Posterior cingulate gyrus (tissue), 11 donors: ENCODE results near the gene ARGLU1.

Experiments
- DNase-seq, 10 donors: peaks; one replicate each; pipeline versions ENCODE4 v3.0.0 to v3.0.0-alpha.2; 2020 to 2021; ENCODE audit warnings: mixed read lengths in 3 of 10
- intact Hi-C: fragments of 100-400 bp; cut with DNase I; formaldehyde crosslinking; loops from one replicate; pipeline ENCODE4 v1.15.1; 2023

Gene ARGLU1

DNA sequence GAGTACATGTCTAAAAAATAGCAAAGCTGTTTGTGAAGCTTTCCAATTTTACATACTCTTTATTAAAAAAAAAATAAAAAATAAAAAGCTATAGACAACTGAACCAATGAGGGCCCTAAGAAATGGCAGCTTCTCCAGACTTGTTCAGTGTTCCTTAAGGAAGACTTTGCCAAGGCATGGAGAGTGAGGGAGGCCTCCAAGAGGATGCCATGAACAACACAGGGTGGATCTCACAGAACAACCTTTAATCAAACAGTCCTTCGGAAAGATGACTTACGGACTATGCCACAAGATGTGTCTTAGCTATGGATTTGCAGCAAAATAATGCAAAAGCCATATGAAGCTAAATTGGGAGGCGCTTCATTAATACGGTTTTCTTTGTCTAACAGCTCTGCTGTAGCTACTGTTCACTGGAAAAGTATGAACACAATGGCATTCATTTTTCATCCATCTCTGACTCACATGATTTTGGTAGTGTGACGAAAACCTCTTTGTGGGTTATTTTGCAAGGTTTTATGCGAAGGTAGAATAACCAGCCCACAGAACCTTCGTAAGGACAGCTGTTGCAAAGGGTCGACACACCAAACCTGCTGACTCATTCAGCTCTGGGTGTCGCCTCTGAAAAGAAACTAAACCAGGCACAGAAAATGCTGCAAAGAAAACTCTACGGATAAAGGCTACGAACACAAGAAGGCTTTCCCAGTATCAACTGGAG is 60.2 kb downstream of the ARGLU1 start:
- intact Hi-C loops = loop anchor here (10.0 kb wide), 1 partner anchor 93 kb away; no protein-coding TSS in a partner anchor
- DNase-seq = no peak

DNA sequence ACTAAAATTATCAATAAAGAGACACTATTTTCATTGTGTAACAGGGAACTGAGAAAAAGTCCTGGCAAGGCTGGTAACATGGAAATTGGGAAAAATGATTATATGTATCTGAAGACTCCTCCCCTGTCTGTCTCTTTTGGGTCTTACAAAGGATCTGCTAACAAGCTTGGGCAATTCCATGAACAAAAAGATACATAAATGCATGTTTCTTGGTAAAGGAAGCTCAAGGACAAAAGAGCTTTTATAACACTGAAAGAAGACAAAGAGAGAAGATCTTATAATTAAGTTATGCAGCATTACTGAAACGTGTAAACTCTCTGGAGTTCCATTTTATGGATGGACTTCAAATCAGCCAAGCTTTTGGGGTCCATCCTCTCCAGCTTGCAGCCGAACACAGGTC is 61.7 kb downstream of the ARGLU1 start:
- intact Hi-C loops = loop anchor here (10.0 kb wide), 1 partner anchor 91 kb away; no protein-coding TSS in a partner anchor
- no peak for DNase-seq

DNA sequence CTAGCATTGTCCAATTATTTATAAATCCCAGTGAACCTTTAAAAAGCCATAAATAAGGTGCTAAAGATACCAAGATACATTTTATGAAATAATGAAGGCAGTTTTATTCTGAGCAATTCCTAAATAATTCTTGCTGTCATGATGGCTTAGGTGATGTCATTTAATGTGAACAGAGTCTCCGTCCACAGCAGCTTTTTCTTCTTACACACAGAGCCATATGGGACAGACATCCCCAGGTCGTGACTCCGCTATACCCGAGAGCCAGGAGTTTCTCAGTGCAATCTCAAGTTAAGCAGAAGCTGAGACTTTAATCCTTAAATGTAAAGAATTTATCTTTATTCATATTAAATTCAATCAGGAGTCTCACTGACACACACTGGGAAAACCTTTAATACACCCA is 62.2 kb downstream of the ARGLU1 start:
- no peak for DNase-seq
- intact Hi-C loops = loop anchor here (10.0 kb wide), 1 partner anchor 91 kb away; no protein-coding TSS in a partner anchor

DNA sequence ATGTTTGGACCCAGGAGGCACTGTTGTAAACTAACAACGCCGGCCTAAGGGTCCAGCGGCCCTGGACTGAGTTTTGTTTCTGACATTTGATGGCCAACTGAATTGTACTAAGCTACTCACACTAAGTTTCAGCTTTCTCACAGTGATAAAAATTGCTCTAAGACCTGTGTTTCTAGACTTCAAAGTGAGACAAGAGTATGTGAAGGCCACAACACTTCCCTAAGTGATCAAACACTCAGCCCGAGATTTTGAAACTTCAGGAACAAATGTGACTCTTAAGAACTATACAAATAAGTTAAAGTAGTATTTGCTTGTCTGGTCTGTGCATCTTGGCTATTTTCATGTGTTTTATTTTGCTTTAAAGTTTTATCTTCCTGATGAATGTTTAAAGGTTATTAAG is 62.6 kb downstream of the ARGLU1 start:
- no peak for DNase-seq
- intact Hi-C loops = loop anchor here (10.0 kb wide), 1 partner anchor 90 kb away; no protein-coding TSS in a partner anchor

DNA sequence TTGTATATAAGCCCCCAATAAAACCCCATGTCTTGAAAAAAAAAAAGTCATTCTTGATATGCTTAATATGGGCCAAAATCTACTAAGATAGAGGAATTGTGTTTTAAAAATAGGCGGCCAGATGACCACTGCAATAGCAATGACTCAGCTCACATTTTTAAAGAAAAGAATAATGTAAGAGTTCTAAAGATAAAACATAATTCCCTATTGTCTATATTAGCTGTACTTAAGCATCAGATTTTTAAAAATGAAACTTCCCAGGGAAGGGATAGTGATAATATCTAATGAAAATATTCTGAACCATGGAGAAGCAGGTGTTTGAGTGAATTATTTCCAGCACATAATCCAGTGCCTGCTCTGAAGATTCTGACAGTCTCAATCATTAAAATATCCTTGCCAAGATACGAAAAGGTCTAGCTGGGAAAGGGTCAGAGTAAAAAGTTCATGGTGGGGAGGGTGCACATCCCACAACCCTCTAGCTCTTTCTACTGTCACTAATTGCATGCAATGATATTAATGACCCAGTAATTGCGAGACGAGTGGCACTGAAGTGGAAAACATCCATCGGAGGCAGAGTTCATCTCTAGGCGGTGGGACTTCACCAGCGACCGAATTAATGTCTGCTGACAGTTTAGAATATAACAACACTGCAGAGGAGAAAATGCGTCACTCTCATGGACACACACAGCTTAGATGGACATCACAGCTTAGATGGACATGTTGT is 64.0 kb downstream of the ARGLU1 start:
- DNase-seq = no peak
- intact Hi-C loops = loop anchor here (10.0 kb wide), 1 partner anchor 89 kb away; no protein-coding TSS in a partner anchor

DNA sequence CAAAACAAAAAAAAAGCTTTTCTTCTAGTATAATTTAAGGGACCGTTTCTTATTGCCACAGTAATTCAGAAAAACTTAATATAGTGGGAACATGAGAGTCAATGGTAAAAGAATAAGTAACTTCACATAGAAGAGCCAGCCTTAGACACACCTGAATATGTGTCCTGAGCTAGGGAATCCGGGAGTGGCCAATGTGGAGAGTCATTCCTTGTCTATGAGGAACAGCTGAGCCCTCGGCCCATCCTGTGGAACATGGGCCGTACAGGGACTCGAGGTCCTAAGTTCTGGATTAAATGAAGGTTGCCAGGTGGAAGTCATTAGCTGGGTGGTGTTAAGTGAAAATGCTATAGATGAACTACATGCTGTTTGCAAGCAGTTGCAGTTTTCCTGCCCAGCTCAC is 64.7 kb downstream of the ARGLU1 start:
- DNase-seq = no peak
- intact Hi-C loops = loop anchor here (10.0 kb wide), 1 partner anchor 88 kb away; no protein-coding TSS in a partner anchor

DNA sequence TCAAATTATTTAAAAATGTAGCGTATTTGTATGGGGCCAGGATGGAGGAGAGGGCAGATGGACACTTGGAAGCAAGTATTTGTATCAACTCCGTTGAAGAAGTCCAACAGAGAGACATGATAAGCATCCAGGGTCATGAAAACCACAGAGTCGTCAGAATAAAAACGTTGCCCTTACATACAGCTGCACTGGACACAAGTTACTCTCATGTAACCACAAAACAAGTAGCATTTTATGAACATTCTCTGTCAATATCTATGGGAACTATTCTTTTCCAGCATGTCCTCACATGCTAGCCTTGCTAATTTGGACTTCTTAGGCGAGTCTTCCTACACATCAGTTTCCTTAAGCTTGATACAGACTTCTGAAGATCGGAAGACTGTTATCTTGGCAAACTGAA is 67.5 kb downstream of the ARGLU1 start:
- DNase-seq = no peak
- intact Hi-C loops = loop anchor here (10.0 kb wide), 1 partner anchor 86 kb away; no protein-coding TSS in a partner anchor

DNA sequence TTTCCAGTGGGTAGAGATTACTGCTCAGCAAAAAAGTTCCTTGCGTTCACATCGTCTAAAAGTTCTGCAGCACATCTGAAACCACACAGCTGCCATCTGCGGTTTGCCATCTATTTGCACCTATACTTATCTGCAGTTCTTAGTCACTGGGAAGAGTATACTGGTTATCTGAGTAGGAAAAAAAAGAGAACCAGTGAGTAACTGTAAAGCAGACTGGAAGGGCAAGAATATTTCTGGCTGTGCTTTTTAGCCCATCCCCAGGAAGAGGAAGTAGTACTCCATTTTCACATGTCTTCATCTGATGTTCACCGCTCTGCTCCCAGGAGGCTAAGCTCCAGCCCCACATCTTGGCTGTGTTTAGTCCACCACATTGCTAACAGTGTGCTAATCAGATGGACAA is 68.0 kb downstream of the ARGLU1 start:
- intact Hi-C loops = loop anchor here (10.0 kb wide), 2 partner anchors 85 to 145 kb away; no protein-coding TSS in a partner anchor
- DNase-seq = no peak

DNA sequence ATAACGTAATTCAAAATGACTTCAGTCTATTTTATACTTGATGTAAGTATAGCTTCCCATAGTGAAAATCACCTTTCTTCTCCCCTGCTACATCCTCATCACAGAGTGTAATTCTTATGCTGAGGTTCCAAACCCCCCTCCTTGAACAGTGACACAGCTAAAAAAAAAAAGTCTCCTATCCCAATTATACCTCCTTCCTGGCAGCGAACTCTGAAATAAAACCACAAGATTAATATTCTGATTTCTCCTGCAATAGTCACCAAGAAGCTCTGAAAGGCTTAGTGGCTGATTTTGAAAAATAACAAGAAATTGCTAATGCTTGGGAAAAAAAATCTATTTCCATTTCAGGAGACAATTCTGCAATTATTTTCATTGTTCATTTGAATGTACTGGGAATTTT is 68.8 kb downstream of the ARGLU1 start:
- intact Hi-C loops = loop anchor here (10.0 kb wide), 1 partner anchor 144 kb away; no protein-coding TSS in a partner anchor
- no peak for DNase-seq

DNA sequence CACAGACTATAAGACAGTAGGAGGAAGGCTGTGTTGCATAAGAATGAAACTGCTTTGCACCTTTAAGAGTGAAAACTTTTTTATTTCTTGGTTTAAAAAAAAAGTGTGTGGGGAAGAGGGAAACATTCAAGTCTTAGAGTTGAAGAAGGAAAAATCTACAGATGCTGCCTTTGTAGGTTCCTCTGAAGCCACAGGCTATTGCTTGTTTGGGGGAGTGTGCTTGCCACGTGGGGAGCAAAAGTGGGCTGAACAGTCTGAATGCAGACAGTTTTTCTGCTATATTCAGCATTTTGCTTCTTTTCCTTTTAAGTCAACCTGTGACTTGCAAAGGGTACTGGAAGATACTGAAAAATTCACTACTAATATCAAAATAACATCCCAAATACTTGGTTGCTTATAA is 69.4 kb downstream of the ARGLU1 start:
- intact Hi-C loops = loop anchor here (10.0 kb wide), 1 partner anchor 144 kb away; no protein-coding TSS in a partner anchor
- peak in 1 of 10 donors; percentile 85 for DNase-seq

DNA sequence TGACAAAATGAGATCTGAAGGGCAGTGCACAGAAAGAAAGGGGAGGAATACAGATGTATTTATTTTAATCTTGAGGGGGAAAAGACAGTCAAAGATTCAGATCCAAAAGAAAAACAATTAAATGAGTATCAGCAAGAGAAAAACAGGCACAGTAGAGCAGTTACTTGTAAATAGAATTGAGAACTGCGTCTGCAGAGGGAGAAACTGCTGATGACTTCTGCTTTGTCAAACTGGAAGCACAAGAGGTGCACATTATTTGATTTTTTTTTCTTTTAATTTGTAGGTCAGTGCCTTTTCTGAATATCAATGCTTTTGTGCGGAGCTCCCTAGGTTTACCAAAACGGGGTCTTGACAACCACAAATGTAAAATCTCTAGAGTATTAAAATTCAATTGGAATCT is 69.8 kb downstream of the ARGLU1 start:
- intact Hi-C loops = loop anchor here (10.0 kb wide), 1 partner anchor 143 kb away; no protein-coding TSS in a partner anchor
- DNase-seq = no peak

DNA sequence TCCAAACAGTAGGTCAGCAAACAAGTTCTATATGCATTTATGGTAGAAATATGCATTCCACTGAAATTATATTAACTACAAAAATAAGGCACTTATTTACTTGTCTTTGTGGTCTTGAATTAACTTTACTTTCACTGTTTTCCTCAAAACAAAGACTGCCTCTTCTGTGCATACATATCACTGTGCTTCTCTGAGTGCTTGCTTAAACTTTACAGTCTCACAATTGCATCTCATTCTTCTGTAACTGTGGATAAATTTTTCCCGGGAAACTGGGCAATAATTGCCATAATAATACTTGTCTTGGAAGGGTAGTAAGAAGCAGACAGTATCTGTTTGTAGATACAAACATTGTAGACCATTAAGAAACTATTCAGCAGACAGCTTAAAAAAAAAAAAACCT is 70.9 kb downstream of the ARGLU1 start:
- no peak for DNase-seq
- intact Hi-C loops = loop anchor here (10.0 kb wide), 1 partner anchor 142 kb away; no protein-coding TSS in a partner anchor

DNA sequence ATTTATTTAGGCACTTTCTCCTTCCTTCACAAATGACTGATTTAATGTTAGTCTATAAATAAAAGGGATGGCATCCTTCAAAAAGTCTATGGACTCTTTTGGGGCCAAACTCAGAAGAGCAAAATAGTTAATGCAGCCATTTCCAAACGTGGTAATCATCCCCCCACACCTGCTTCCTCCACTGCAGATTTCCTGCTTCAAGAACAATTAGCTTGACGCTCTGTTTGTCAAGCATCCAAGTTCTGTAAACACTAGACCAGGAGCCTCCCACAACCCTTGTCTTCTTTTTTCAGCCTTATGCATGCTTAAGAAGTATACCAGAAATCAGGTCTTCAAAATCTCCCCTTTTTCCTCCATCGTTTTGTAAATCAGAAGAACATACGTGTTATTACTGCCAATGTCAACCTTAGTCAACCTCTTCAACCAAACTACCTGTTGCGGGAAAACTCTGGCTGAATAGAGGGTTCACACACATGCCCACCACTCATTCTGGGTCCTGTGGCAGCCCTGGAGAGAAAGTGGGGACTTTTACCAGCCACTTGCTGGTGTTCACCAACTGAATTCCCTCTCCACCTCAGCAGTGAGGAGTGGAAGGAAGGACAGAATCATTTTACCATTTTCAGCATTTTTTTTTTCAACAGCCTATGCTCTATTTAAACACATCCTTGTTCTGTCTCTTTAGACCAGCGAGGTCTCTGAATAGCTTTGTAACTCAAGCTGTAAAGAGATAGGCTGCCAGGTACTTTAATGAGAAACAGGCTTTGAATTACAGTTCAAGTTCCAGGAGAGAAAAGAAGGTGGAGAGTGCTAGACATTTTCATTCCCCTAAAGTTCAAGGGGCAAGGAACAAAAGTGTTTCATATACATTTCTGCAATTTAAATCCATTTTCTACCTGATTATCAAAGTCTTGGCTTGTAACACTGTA is 71.6 kb downstream of the ARGLU1 start:
- no peak for DNase-seq
- intact Hi-C loops = loop anchor here (10.0 kb wide), 1 partner anchor 142 kb away; no protein-coding TSS in a partner anchor

DNA sequence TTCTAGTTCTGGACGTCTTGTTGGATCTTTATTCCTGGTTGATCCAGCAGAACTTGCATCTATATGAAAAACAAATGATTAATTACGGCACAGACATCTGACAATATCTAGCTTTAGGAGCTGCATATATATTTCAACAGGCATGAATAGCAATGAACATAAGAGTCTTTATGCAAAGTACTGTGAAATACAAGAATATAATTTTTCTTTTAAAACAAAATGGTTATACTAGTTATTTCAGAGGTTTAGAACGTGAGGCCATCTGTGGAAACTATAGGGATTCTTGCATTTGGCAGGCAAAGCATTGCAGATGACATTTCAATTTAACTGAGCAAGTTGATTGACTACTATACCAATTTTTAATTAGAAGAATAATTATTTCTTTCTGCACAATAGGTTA is 73.0 kb downstream of the ARGLU1 start:
- DNase-seq = no peak
- intact Hi-C loops = loop anchor here (10.0 kb wide), 1 partner anchor 140 kb away; no protein-coding TSS in a partner anchor

DNA sequence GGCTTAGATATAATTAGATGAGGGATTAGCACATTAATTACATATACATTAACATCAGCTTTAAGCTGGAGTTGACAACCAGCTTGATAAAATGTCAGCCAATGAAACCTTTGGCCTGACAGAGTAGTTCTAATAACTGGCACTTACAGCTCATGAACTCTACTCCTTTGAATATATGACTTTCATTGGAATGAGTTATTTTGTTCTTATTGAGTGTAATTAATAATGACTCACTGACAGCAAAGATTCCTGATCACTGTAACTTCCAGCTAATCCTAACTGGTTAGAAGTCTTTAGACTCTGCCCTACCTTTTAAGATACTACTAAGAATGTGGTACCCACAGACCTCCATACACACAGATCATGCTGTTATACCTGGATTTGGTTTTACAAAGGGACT is 73.4 kb downstream of the ARGLU1 start:
- intact Hi-C loops = loop anchor here (10.0 kb wide), 1 partner anchor 140 kb away; no protein-coding TSS in a partner anchor
- DNase-seq = no peak

DNA sequence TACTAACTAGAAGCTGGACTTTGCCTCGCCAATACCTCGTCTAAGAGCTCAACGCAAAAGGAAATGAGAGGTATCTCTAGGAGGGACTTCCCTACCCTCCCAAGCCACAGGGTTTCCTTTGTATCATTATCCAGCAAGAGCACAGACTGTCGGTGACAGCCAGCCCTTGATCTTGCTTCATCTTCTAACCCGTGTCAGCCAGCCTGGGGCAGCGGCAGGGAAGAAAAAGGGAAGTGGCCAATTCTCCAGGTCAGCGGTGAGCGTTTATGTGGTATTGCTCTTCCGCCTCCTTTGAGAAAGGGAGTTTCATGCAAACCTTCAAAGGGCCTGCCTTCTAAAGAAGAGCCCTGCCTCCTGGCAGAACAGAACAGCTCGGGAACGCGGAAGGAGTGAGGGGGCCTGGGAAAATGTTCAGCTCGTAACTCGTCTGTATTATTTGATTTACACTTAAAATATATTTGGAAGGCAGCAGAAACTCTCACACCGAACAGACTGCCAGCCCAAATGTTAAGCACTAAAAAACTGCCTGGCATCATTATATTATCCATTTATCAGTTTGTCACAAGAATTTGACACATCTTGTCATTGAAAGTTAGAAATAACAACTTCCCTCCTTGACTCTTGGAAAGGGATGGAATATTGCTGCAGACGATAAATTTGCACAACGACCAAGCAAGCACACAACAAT is 74.3 kb downstream of the ARGLU1 start:
- DNase-seq = peak in 1 of 10 donors; percentile 79
- intact Hi-C loops = loop anchor here (10.0 kb wide), 1 partner anchor 139 kb away; no protein-coding TSS in a partner anchor

DNA sequence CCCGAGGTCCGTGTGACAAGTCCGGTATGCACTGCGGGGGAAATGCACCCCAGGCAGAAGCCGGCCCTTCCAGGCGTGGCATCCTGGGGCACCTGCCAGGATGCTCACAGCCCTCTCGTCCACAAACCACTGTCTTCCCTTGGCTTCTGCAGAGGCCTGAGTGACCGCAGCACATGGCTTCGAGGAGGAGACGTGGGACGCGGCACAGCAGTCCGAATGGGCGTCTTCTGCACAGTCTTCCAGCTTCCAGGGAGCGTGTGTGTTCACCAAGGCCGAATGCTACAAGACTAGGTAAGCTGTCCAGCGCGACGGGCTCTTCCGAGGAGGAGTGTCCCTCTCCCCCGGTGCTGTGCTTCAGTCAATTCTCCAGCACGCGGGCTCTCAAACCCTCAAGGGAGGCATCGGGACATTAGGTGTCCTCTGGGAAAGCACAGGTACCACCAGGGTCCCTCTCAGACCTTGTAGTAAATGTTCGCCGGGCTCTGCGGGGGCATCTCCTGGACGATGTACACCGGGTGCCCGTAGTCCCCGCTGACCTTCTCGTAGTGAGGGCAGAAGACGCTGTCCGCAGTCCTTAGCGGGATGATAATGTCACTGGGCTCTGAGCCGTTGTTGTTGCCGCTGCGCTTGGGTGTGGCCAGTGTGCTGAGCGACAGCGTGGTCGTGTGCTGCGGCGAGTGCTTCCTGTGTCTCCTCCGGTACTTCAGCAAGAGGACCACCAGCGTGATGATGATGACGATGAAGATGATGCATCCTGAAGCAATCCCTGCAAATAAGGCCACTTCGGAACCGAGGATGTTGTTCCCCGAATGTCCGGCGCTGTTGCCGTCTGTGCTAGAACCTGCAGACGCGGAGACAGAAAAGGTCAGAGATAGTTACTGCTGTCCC is 75.1 kb downstream of the ARGLU1 start:
- intact Hi-C loops = loop anchor here (10.0 kb wide), 1 partner anchor 138 kb away; no protein-coding TSS in a partner anchor
- DNase-seq = peak in 1 of 10 donors; percentile 83

DNA sequence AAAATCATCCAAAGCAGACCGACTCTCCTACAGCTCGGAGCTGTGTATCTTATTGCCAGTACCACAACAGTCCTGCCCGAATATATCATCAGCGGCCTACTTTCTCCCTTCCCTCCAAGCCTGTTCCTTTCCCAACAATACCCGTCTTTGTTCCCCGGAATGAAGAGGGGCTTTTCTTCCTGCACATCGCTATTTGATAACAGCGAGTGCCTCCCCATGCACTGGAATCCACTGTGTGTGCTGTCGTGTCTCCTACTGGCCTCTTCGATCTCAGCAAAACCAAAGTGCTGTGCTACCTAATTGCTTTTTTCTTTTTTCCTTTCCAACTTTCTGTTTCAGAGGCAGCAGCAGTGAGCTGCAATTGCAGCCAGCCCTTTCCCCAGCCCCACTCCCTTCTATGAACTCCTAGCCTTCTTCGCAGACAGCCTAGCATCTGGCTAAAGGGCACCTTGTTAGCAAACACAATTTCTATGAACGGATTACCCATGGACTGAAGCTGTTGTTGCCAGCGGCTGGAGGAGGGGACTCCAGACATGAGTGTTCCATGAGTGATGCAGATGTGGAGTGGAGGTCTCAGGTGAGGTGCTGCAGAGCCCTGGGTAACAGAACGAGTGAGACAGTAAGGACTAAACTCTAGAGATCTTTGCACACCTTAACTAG is 75.9 kb downstream of the ARGLU1 start:
- intact Hi-C loops = loop anchor here (10.0 kb wide), 1 partner anchor 137 kb away; no protein-coding TSS in a partner anchor
- DNase-seq = peak in 6 of 10 donors; percentile 48 to 91 (median 58)
